ENCODE results near the gene UBB.

Gene UBB

DNA sequence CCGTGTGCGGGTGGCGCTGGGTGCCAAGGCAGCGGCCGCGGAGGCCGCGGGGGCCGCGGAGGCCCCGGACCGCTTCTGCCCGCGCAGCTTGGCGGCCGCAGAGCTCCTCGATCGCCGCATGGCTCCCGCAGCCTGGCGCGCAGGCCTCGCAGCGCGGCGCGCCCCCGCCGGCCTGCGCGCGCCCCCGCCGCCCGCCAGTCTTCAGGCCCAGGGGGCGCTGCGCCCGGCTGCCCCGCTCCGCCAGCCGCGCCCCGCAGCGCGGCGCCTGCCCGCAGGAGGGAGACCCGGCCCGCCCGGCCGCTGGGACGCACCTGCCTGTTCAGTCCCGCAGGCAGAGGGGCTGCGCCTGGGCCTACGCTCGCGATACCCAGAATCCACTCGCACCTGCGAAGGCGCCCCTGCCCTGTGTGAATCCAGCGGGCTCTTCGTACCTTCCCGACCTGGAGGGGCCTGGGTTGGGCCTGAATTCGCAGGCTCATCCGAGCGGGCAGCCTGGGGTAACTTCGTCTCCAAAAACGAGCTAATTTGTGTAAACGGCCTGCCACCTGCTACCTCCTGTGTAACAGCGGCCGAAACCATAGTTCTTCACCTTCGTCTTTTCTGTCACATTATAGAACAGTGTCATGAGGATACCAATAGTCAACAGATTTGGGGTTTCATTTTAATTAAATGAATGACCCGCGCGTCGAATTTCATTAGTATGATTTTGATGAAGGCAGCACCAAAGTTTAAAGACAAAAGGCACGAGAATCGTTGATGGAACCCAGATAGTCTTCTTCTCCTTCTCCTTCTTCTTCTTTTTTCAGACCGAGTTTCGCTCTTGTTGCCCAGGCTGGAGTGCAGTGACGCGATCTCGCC, 27.3 kb upstream of the UBB start, which contains the start of gene CENPV:
Gene CENPV, minus strand, starts transcription at position 153 of the 858 bp plus-strand sequence. Its CDS starts 33 bp downstream, at position 120.
- DNase-seq (ENCODE audit: low read depth): peak; percentile 29
- no peak for TF ChIP-seq CTCF (IDR thresholded peaks at IDR 0.05; ENCODE audit: low read length, missing control alignments)
- peak within 1 kb of the TSS; percentile 63 for H3K4me3 ChIP-seq (replicated peaks; ENCODE audit: low read depth, low read length)

GRCh38 chr17:16354585-16354984, 26.3 kb upstream of the UBB start:
- DNase-seq (ENCODE audit: low read depth): no peak
- no peak for TF ChIP-seq CTCF (IDR thresholded peaks at IDR 0.05; ENCODE audit: low read length, missing control alignments)
- no peak overlapping the region for H3K4me3 ChIP-seq (replicated peaks; ENCODE audit: low read depth, low read length)

- H3K4me3 ChIP-seq (replicated peaks; ENCODE audit: low read depth, low read length): no peak overlapping the region
- no peak for TF ChIP-seq CTCF (IDR thresholded peaks at IDR 0.05; ENCODE audit: low read length, missing control alignments)
- no peak for DNase-seq (ENCODE audit: low read depth)
Measured at GRCh38 chr17:16358394-16358793, 22.5 kb upstream of the UBB start.

DNA sequence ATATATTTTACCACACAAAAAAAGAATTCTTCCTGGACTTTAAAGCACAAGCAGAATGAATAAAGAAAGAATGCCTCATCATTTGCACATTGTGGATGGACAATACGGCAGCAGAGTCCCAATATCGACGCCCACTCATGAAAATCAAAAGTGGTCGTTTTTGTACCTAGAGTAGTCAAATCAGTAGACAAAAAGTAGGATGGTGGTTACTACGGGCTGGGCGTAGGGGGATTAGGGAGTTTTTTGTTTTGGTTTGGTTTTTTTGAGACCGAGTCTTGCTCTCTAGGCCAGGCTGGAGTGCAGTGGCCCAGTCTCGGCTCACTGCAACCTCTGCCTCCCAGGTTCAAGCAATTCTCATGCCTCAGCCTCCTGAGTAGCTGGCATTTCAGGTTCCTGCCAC, 19.0 kb upstream of the UBB start:
- H3K4me3 ChIP-seq (replicated peaks; ENCODE audit: low read depth, low read length): no peak overlapping the region
- no peak for DNase-seq (ENCODE audit: low read depth)
- TF ChIP-seq CTCF (IDR thresholded peaks at IDR 0.05; ENCODE audit: low read length, missing control alignments): no peak

- peak; percentile 97 for TF ChIP-seq CTCF (IDR thresholded peaks at IDR 0.05; ENCODE audit: low read length, missing control alignments)
- DNase-seq (ENCODE audit: low read depth): peak; percentile 81
- no peak overlapping the region for H3K4me3 ChIP-seq (replicated peaks; ENCODE audit: low read depth, low read length)
Measured at GRCh38 chr17:16363749-16364536, 16.9 kb upstream of the UBB start.

GRCh38 chr17:16364625-16365024, 16.3 kb upstream of the UBB start:
- no peak for DNase-seq (ENCODE audit: low read depth)
- TF ChIP-seq CTCF (IDR thresholded peaks at IDR 0.05; ENCODE audit: low read length, missing control alignments): no peak
- no peak overlapping the region for H3K4me3 ChIP-seq (replicated peaks; ENCODE audit: low read depth, low read length)
